ENCODE results near the gene ZNF783. TPM values are rescaled to one million over a fixed set of nuclear protein-coding genes. Genes with fewer than 3 reads are reported as not detected.

ZNF783 gene
- total RNA-seq, 1 experiment from 2014 or later = 10.8 TPM

DNA sequence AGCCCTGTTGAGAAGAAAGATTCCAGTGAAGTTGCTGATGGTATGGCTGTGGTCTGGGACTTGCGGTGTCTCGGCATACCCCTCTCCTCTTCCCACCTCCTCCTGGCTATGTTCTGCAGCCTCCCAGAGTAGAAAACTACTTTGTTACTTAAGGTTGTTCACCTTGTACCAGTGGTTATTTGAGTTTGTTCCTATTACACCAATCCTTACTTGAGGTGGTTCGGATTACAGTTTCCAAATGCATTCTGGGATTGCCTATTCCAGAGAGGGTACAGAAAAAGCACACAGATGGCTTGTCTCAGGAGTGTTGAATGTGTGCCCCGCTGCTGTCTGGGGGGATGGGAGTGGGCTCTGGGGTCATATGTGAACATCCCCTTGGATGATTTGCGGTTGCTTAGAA is 6.8 kb upstream of the ZNF783 start:
- Histone ChIP-seq H3K4me1 (ENCODE audit: insufficient read depth, low read length, poor library complexity, severe bottlenecking) (no peaks in the 10 kb centered on the region), H3K27me3 (replicated peaks; ENCODE audit: insufficient read depth, low read depth, low read length, poor library complexity) (no peaks in the 10 kb centered on the region), H3K4me3 (ENCODE audit: low read depth, low read length, poor library complexity, severe bottlenecking) (no peak overlapping the region), H3K27ac (ENCODE audit: low read depth, low read length, poor library complexity, severe bottlenecking) (no peak overlapping the region), H3K36me3 (ENCODE audit: insufficient read depth, low read length, poor library complexity, severe bottlenecking) (peaks cover 29% of the 10 kb centered on the region), H3K9me3 (ENCODE audit: low read depth, low read length, poor library complexity, severe bottlenecking) (no peaks in the 10 kb centered on the region)
- CTCF ChIA-PET = no interaction called here
- no peak for DNase-seq (ENCODE audit: low spot score)
- POLR2A ChIA-PET (ENCODE audit: low non-redundant PET) = no interaction called here
- no peak for TF ChIP-seq CTCF (conservative IDR thresholded peaks at IDR 0.05; ENCODE audit: low read depth, low read length)
- TF ChIP-seq EZH2 (IDR thresholded peaks at IDR 0.05; ENCODE audit: borderline replicate concordance, low read depth, low read length, poor library complexity, severe bottlenecking) = no peak
- intact Hi-C loops (cut with micrococcal nuclease; ENCODE audit: unreplicated experiment) = no loop called here
- no TSS peak for BruUV-seq (replicated peaks)

DNA sequence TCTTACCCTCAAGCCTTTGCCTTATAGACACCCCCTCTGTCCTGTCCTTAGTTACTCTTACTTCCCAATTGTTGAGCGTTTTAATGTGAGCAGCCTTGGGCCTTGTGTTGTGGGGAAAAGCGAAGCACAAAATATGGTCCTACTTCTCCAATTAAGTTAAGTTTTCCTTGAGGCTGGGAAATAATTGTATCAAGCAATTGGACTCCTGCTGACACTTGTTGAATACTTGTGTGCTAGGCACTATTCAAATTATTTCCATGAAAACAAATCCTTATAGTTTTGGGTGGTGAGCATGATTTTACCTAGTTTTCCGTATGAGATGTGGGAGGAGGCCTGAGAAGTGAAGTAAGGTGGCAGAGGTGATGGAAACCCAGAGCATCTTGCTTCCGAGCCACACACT is 5.4 kb upstream of the ZNF783 start:
- ChIA-PET POLR2A (ENCODE audit: low non-redundant PET) (no interaction called here), CTCF (no interaction called here)
- intact Hi-C loops (cut with micrococcal nuclease; ENCODE audit: unreplicated experiment) = no loop called here
- H3K4me3 ChIP-seq (ENCODE audit: low read depth, low read length, poor library complexity, severe bottlenecking) = no peak overlapping the region
- H3K27ac ChIP-seq (ENCODE audit: low read depth, low read length, poor library complexity, severe bottlenecking) = no peak overlapping the region
- H3K36me3 ChIP-seq (ENCODE audit: insufficient read depth, low read length, poor library complexity, severe bottlenecking) = peaks cover 29% of the 10 kb centered on the region
- H3K27me3 ChIP-seq (replicated peaks; ENCODE audit: insufficient read depth, low read depth, low read length, poor library complexity) = no peaks in the 10 kb centered on the region
- H3K4me1 ChIP-seq (ENCODE audit: insufficient read depth, low read length, poor library complexity, severe bottlenecking) = no peaks in the 10 kb centered on the region
- BruUV-seq (replicated peaks) = no TSS peak
- H3K9me3 ChIP-seq (ENCODE audit: low read depth, low read length, poor library complexity, severe bottlenecking) = no peaks in the 10 kb centered on the region
- no peak for TF ChIP-seq CTCF (conservative IDR thresholded peaks at IDR 0.05; ENCODE audit: low read depth, low read length)
- DNase-seq (ENCODE audit: low spot score) = no peak

DNA sequence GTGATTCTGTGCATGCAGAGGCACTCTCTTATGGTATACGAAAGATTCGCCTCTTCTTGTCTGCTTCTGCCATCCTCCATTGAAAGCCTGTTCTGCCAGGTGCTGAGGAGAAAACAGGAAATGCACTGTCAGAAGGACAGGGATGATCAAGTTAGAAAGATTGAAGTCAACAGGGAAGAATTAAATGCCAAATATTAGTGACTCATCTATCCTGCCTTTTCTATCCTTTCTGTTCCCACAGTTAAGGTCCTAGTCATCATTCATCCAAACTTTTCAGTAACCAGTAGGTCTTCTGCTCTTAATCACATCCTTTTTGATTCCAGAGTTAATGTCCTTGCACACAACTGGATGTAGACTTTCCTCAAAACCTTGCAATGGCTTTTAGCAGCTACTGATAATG is 4.8 kb upstream of the ZNF783 start:
- intact Hi-C loops (cut with micrococcal nuclease; ENCODE audit: unreplicated experiment) = no loop called here
- no TSS peak for BruUV-seq (replicated peaks)
- Histone ChIP-seq H3K36me3 (ENCODE audit: insufficient read depth, low read length, poor library complexity, severe bottlenecking) (peaks cover 25% of the 10 kb centered on the region), H3K4me1 (ENCODE audit: insufficient read depth, low read length, poor library complexity, severe bottlenecking) (no peaks in the 10 kb centered on the region), H3K9me3 (ENCODE audit: low read depth, low read length, poor library complexity, severe bottlenecking) (no peaks in the 10 kb centered on the region), H3K4me3 (ENCODE audit: low read depth, low read length, poor library complexity, severe bottlenecking) (no peak overlapping the region), H3K27me3 (replicated peaks; ENCODE audit: insufficient read depth, low read depth, low read length, poor library complexity) (no peaks in the 10 kb centered on the region), H3K27ac (ENCODE audit: low read depth, low read length, poor library complexity, severe bottlenecking) (no peak overlapping the region)
- no peak for DNase-seq (ENCODE audit: low spot score)
- ChIA-PET CTCF (no interaction called here), POLR2A (ENCODE audit: low non-redundant PET) (no interaction called here)
- TF ChIP-seq EZH2 (IDR thresholded peaks at IDR 0.05; ENCODE audit: borderline replicate concordance, low read depth, low read length, poor library complexity, severe bottlenecking) (no peak), CTCF (conservative IDR thresholded peaks at IDR 0.05; ENCODE audit: low read depth, low read length) (no peak)
